HepG2 (cell line): Measurements from ENCODE around the gene FIZ1. TPM values are rescaled to one million over a fixed set of nuclear protein-coding genes. Genes with fewer than 3 reads are reported as not detected.

Experiments
- CHD4 ChIP-seq: fragments of 200-600 bp; sonication (generic); IDR thresholded peaks from 2 replicates; pipeline ENCODE4 v1.7.0; 2017; ENCODE audit warnings: mild to moderate bottlenecking, low read length, borderline replicate concordance
- CREM ChIP-seq, 2 experiments: sonication (generic) in 1 of 2; formaldehyde crosslinking in 1 of 2; IDR thresholded peaks; 2 replicates each; pipeline versions ENCODE4 v1.4.0 to v1.6.1; 2016 to 2020; ENCODE audit warnings: antibody characterized with exemption in 1 of 2, mild to moderate bottlenecking in 1 of 2, missing genetic modification reagents in 1 of 2
- GLI4 ChIP-seq: sonication (generic); formaldehyde crosslinking; IDR thresholded peaks from 2 replicates; pipeline ENCODE4 v1.5.1; 2020; ENCODE audit warnings: missing genetic modification reagents, mild to moderate bottlenecking, moderate library complexity, borderline replicate concordance
- GTF3A ChIP-seq: sonication (generic); formaldehyde crosslinking; conservative IDR thresholded peaks from 2 replicates; pipeline ENCODE4 v1.4.0; 2020; ENCODE audit warnings: mild to moderate bottlenecking, missing genetic modification reagents
- HDAC1 ChIP-seq: sonication (generic); formaldehyde crosslinking; IDR thresholded peaks from 2 replicates; pipeline ENCODE4 v1.5.1; 2020; ENCODE audit warnings: mild to moderate bottlenecking, missing genetic modification reagents
- IRX3 ChIP-seq: sonication (generic); formaldehyde crosslinking; IDR thresholded peaks from 2 replicates; pipeline ENCODE4 v1.8.1; 2023; ENCODE audit warnings: mild to moderate bottlenecking, low read depth, missing genetic modification reagents, borderline replicate concordance
- MED13 ChIP-seq: sonication (generic); formaldehyde crosslinking; IDR thresholded peaks from 2 replicates; pipeline ENCODE4 v1.5.0; 2020; ENCODE audit warnings: missing genetic modification reagents
- MYC ChIP-seq: sonication (generic); formaldehyde crosslinking; IDR thresholded peaks from 2 replicates; pipeline ENCODE4 v1.9.0; 2021; ENCODE audit warnings: missing genetic modification reagents, borderline replicate concordance
- XBP1 ChIP-seq: sonication (generic); formaldehyde crosslinking; IDR thresholded peaks from 2 replicates; pipeline ENCODE4 v1.5.0; 2020; ENCODE audit warnings: missing genetic modification reagents
- ZBTB7B ChIP-seq: sonication (generic); formaldehyde crosslinking; IDR thresholded peaks from 2 replicates; pipeline ENCODE4 v1.4.0; 2020; ENCODE audit warnings: missing genetic modification reagents
- ZNF224 ChIP-seq: sonication (generic); formaldehyde crosslinking; IDR thresholded peaks from 2 replicates; pipeline ENCODE4 v1.5.0; 2020; ENCODE audit warnings: mild to moderate bottlenecking, missing genetic modification reagents
- ZNF234 ChIP-seq: sonication (generic); formaldehyde crosslinking; conservative IDR thresholded peaks from 2 replicates; pipeline ENCODE4 v1.5.1; 2020; ENCODE audit warnings: mild to moderate bottlenecking, missing genetic modification reagents
- ZNF747 ChIP-seq: sonication (generic); formaldehyde crosslinking; IDR thresholded peaks from 2 replicates; pipeline ENCODE4 v1.8.1; 2023; ENCODE audit warnings: missing genetic modification reagents, mild to moderate bottlenecking, borderline replicate concordance
- ZNF776 ChIP-seq: sonication (generic); formaldehyde crosslinking; IDR thresholded peaks from 2 replicates; pipeline ENCODE4 v1.4.0; 2020; ENCODE audit warnings: mild to moderate bottlenecking, missing genetic modification reagents
- polyA plus RNA-seq, 8 experiments: library from polyadenylated mRNA; depleted of rRNA in 3 of 8; stranded (reverse) in 7 of 8; unstranded in 1 of 8; fragments of >200 nt; fragmentation: Illumina TruSeq in 4 of 8; extraction: Trizol in 4 of 8; gene quantifications; 2 replicates each; pipeline versions ENCODE4 v1.2.1 to v1.2.3, GENCODE V29; 2011 to 2016; ENCODE audit warnings: low read depth in 4 of 8, missing spikeins in 1 of 8, mixed read lengths in 1 of 8; ENCODE audit not compliant: insufficient read depth in 1 of 8
- total RNA-seq, 5 experiments: library from RNA; depleted of rRNA; stranded (reverse); fragments of >200 nt; fragmentation: Illumina TruSeq; extraction: Trizol; gene quantifications; 2 replicates each; pipeline ENCODE4 v1.2.3, GENCODE V29; 2016; ENCODE audit warnings: low read depth in 1 of 5
- TF ChIP-seq, protein P1 (sequence below): sonication (generic); formaldehyde crosslinking; IDR thresholded peaks from 2 replicates; pipeline ENCODE4 v1.8.1; 2023; ENCODE audit warnings: mild to moderate bottlenecking, missing genetic modification reagents
- TF ChIP-seq, protein P2 (sequence below): sonication (generic); formaldehyde crosslinking; IDR thresholded peaks from 2 replicates; pipeline ENCODE4 v1.4.0; 2020; ENCODE audit warnings: missing genetic modification reagents
- TF ChIP-seq, protein P3 (sequence below): sonication (generic); formaldehyde crosslinking; conservative IDR thresholded peaks from 2 replicates; pipeline ENCODE4 v1.4.0; 2020; ENCODE audit warnings: missing genetic modification reagents
- TF ChIP-seq, protein P4 (sequence below): sonication (generic); formaldehyde crosslinking; conservative IDR thresholded peaks from 2 replicates; pipeline ENCODE4 v1.8.1; 2023; ENCODE audit warnings: missing genetic modification reagents
- TF ChIP-seq, protein P5 (sequence below): IDR thresholded peaks from 2 replicates; pipeline ENCODE4 v1.6.1; 2016; ENCODE audit warnings: low read depth, borderline replicate concordance
- TF ChIP-seq, protein P6 (sequence below): sonication (generic); formaldehyde crosslinking; IDR thresholded peaks from 2 replicates; pipeline ENCODE4 v1.5.0; 2020; ENCODE audit warnings: missing genetic modification reagents

The FIZ1 gene
- total and polyA plus RNA-seq, 2 of the 13 experiments (the other 11 are each of a cell fraction or from before 2014, with no cell fraction given), result 3.6 to 5.9 TPM

DNA sequence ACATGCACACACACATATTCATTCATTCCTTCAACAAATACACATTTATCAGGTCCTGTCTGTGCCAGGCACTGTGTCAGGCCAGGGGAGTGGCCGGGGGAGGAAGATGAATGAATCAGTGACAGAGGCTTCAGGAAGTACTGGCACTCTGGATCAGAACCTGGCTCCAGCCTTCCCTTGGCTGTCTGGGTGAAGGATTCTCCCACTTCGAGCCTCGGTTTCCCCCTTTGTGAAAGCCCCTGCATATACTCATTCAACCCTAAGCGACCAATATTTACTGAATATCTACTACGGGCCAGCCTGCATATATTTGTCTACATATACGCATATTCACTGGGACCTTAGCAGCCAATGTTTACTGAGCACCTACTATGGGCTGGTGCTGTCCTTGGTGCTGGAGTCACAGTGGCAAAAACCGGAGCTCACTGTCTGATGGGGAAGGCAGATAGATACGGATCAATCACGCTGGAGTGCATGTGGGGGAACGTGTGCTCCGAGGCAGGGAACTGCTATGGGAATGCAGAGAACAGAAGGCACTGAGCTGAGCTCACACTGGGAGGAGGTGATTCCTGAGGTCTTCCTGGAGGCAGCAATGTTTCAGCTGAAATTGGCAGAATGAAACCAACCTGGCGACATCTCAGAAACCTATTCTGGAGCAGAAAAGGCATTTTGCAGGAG is 18.0 kb downstream of the FIZ1 start (continued):
- TF ChIP-seq, protein P1, sequence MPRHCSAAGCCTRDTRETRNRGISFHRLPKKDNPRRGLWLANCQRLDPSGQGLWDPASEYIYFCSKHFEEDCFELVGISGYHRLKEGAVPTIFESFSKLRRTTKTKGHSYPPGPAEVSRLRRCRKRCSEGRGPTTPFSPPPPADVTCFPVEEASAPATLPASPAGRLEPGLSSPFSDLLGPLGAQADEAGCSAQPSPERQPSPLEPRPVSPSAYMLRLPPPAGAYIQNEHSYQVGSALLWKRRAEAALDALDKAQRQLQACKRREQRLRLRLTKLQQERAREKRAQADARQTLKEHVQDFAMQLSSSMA (CRISPR knock-in tag), result no peak
- TF ChIP-seq, protein P2, sequence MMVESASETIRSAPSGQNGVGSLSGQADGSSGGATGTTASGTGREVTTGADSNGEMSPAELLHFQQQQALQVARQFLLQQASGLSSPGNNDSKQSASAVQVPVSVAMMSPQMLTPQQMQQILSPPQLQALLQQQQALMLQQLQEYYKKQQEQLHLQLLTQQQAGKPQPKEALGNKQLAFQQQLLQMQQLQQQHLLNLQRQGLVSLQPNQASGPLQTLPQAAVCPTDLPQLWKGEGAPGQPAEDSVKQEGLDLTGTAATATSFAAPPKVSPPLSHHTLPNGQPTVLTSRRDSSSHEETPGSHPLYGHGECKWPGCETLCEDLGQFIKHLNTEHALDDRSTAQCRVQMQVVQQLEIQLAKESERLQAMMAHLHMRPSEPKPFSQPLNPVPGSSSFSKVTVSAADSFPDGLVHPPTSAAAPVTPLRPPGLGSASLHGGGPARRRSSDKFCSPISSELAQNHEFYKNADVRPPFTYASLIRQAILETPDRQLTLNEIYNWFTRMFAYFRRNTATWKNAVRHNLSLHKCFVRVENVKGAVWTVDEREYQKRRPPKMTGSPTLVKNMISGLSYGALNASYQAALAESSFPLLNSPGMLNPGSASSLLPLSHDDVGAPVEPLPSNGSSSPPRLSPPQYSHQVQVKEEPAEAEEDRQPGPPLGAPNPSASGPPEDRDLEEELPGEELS, result no peak; the same call in 1 of the 2 replicates
- TF ChIP-seq MYC, result no peak
- TF ChIP-seq GTF3A (CRISPR knock-in tag), result 0 out of 2 replicates have a peak, but pooled peaks have one; percentile 62
- TF ChIP-seq, protein P3, sequence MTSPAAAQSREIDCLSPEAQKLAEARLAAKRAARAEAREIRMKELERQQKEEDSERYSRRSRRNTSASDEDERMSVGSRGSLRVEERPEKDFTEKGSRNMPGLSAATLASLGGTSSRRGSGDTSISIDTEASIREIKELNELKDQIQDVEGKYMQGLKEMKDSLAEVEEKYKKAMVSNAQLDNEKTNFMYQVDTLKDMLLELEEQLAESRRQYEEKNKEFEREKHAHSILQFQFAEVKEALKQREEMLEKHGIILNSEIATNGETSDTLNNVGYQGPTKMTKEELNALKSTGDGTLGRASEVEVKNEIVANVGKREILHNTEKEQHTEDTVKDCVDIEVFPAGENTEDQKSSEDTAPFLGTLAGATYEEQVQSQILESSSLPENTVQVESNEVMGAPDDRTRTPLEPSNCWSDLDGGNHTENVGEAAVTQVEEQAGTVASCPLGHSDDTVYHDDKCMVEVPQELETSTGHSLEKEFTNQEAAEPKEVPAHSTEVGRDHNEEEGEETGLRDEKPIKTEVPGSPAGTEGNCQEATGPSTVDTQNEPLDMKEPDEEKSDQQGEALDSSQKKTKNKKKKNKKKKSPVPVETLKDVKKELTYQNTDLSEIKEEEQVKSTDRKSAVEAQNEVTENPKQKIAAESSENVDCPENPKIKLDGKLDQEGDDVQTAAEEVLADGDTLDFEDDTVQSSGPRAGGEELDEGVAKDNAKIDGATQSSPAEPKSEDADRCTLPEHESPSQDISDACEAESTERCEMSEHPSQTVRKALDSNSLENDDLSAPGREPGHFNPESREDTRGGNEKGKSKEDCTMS (CRISPR knock-in tag), result 0 out of 2 replicates have a peak, but pooled peaks have one; percentile 21
- no peak for TF ChIP-seq MED13 (CRISPR knock-in tag)
- 0 out of 2 replicates have a peak, but pooled peaks have one; percentile 9 for TF ChIP-seq ZNF747 (CRISPR knock-in tag)
- TF ChIP-seq XBP1 (CRISPR knock-in tag), result no peak
- 0 out of 2 replicates have a peak, but pooled peaks have one; percentile 32 for TF ChIP-seq ZBTB7B (CRISPR knock-in tag)
- TF ChIP-seq ZNF224 (CRISPR knock-in tag), result no peak
- TF ChIP-seq ZNF776 (CRISPR knock-in tag), result no peak
- no peak for TF ChIP-seq CREM (IDR thresholded peaks at IDR 0.05)
- TF ChIP-seq CREM (CRISPR knock-in tag; IDR thresholded peaks at IDR 0.05), result no peak
- no peak for TF ChIP-seq GLI4 (CRISPR knock-in tag)
- no peak for TF ChIP-seq ZNF234 (CRISPR knock-in tag)
- TF ChIP-seq HDAC1 (CRISPR knock-in tag), result peak; percentile 19; the same call in 1 of the 2 replicates
- TF ChIP-seq IRX3 (CRISPR knock-in tag), result no peak
- 0 out of 2 replicates have a peak, but pooled peaks have one; percentile 67 for TF ChIP-seq CHD4
- TF ChIP-seq, protein P4, sequence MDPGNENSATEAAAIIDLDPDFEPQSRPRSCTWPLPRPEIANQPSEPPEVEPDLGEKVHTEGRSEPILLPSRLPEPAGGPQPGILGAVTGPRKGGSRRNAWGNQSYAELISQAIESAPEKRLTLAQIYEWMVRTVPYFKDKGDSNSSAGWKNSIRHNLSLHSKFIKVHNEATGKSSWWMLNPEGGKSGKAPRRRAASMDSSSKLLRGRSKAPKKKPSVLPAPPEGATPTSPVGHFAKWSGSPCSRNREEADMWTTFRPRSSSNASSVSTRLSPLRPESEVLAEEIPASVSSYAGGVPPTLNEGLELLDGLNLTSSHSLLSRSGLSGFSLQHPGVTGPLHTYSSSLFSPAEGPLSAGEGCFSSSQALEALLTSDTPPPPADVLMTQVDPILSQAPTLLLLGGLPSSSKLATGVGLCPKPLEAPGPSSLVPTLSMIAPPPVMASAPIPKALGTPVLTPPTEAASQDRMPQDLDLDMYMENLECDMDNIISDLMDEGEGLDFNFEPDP, result no peak
- TF ChIP-seq, protein P5, sequence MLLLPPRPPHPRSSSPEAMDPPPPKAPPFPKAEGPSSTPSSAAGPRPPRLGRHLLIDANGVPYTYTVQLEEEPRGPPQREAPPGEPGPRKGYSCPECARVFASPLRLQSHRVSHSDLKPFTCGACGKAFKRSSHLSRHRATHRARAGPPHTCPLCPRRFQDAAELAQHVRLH, result peak; percentile 77; the same call in 1 of the 2 replicates
- TF ChIP-seq, protein P6, sequence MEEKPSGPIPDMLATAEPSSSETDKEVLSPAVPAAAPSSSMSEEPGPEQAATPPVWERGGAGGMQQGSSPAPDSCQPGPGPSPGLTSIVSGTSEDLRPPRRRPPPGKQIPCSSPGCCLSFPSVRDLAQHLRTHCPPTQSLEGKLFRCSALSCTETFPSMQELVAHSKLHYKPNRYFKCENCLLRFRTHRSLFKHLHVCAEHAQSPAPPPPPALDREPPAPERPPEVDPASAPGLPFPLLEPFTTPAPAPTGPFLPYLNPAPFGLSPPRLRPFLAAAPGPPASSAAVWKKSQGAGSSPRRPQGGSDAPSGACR, result no peak
